GM20000 (cell line): ENCODE results near the gene PAMR1.

Experiments
- DNase-seq: peaks from one replicate; pipeline ENCODE4 v3.0.0; 2012; ENCODE audit warnings: low spot score
- CTCF ChIP-seq: IDR thresholded peaks from 2 replicates; pipeline ENCODE4 v1.5.1; 2012; ENCODE audit warnings: mild to moderate bottlenecking, control low read depth; ENCODE audit errors: extremely low read depth, missing control alignments

Gene PAMR1

GRCh38 chr11:35426351-35426750 is 99.1 kb downstream of the PAMR1 start:
- TF ChIP-seq CTCF: no peak
- DNase-seq: no peak

GRCh38 chr11:35425603-35426212 is 99.7 kb downstream of the PAMR1 start:
- no peak for TF ChIP-seq CTCF
- DNase-seq: no peak

DNA sequence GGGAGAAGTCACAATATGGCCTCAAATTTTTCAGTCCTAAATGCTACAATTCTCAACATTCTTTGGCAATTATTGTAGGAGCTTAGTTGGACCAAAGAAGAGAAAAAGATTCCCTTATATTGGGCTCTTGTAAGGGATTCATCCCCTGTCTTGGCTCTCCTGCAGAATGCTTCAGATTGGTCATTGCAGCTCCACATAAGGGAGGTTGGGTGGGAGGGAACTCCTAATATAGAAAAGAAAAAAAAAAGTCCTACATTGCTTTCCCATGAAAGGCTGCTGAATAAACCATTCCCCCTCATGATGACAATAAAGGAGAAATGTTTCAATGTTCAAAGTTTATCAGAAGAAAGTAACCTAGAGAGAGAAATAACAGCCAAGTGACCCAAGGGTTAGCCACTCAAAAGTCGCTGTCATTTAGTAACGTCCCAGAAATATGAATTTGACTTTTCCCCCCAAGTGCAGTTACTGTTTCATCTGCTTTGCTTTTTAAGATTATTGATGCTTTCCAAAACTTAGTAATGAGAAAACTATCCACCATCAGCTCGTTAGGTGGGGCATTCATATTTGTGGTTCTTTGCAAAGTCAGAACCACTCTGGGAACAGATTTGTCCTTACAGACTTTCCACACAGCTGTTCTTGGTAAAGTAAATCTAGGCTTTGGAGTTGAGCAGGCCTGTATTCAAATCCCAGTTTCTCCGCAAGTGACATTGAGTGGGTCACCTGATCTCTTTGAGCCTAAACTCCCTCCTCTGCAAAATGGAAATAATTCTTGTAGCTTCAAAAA is 101.1 kb downstream of the PAMR1 start:
- no peak for TF ChIP-seq CTCF
- DNase-seq: no peak

- DNase-seq: no peak
- no peak for TF ChIP-seq CTCF
These were observed 105.0 kb downstream of the PAMR1 start for GRCh38 chr11:35420371-35420770.

DNA sequence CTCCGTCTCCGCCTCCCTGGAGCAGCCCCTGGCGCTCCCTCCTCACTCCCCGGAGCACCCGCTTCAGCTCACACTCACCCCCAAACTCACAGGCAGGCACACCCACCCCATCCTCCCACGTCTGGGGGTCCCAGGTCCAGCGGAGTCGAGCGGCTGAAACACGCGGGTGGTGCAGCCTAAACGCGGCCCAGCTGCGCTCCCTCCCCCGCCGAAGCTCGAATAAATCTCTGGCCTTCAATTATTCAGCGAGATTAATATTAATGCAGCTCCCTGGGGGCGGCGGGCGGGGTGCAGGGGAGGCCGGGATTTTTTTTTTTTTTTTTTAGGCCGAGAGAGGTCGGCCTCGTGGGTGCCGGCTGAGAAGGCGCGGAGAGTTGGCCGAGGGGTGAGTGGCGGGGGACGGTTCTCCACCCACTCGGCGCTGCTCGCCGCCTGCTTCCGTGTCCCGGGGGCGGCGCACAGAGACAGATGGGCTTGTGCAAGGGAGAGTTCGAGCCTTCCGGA is 105.5 kb downstream of the PAMR1 start:
- DNase-seq: peak; percentile 20
- TF ChIP-seq CTCF: no peak

GRCh38 chr11:35419184-35419829 is 106.1 kb downstream of the PAMR1 start, which contains the start of gene SLC1A2:
TSS of gene SLC1A2 (minus strand) at chr11:35419558. CDS start at chr11:35418966, 592 bp downstream.
- no peak for TF ChIP-seq CTCF
- DNase-seq: peak; percentile 21
